H9 (cell line): ENCODE data around the gene IFT52. TPM values are rescaled to one million over a fixed set of nuclear protein-coding genes. Genes with fewer than 3 reads are reported as not detected.

Source experiments
- DNase-seq: peaks from one replicate; pipeline ENCODE4 v3.0.0-alpha.2; 2017
- H2AFZ ChIP-seq: one replicate; pipeline ENCODE4 v1.6.1; 2013; ENCODE audit warnings: mild to moderate bottlenecking, low read length, control low read depth, moderate library complexity
- H2AK5ac ChIP-seq: 2 replicates; pipeline ENCODE4 v1.6.1; 2013; ENCODE audit warnings: low read length, control low read depth, mixed read lengths; ENCODE audit not compliant: insufficient read length
- H2BK120ac ChIP-seq: one replicate; pipeline ENCODE4 v1.6.1; 2013; ENCODE audit warnings: low read depth, mild to moderate bottlenecking, low read length, control low read depth, inconsistent platforms; ENCODE audit not compliant: poor library complexity, severe bottlenecking
- H2BK12ac ChIP-seq: 2 replicates; pipeline ENCODE4 v1.6.1; 2013; ENCODE audit warnings: low read length, control low read depth, mixed read lengths, low read depth; ENCODE audit not compliant: insufficient read length
- H2BK15ac ChIP-seq: 2 replicates; pipeline ENCODE4 v1.6.1; 2013; ENCODE audit warnings: low read depth, low read length, control low read depth
- H2BK20ac ChIP-seq: one replicate; pipeline ENCODE4 v1.6.1; 2013; ENCODE audit warnings: low read depth, mild to moderate bottlenecking, low read length, control low read depth, inconsistent platforms; ENCODE audit not compliant: poor library complexity, severe bottlenecking
- H2BK5ac ChIP-seq: 2 replicates; pipeline ENCODE4 v1.6.1; 2013; ENCODE audit warnings: low read length, control low read depth, mixed read lengths; ENCODE audit not compliant: insufficient read length
- H3K14ac ChIP-seq: 2 replicates; pipeline ENCODE4 v1.6.1; 2013; ENCODE audit warnings: low read length, control low read depth; ENCODE audit not compliant: insufficient read depth
- H3K18ac ChIP-seq: 2 replicates; pipeline ENCODE4 v1.6.1; 2013; ENCODE audit warnings: low read depth, mild to moderate bottlenecking, mixed read lengths, low read length, control low read depth; ENCODE audit not compliant: insufficient read length
- H3K23ac ChIP-seq: 2 replicates; pipeline ENCODE4 v1.6.1; 2013; ENCODE audit warnings: low read length, control low read depth, mixed read lengths, low read depth; ENCODE audit not compliant: insufficient read length
- H3K23me2 ChIP-seq: 2 replicates; pipeline ENCODE4 v1.6.1; 2013; ENCODE audit warnings: low read depth, mild to moderate bottlenecking, mixed read lengths, low read length, control low read depth; ENCODE audit not compliant: insufficient read length, poor library complexity, severe bottlenecking
- H3K27ac ChIP-seq: 2 replicates; pipeline ENCODE4 v1.5.1; 2013; ENCODE audit warnings: low read length, control low read depth, mixed read lengths, low read depth; ENCODE audit not compliant: insufficient read length
- H3K27me3 ChIP-seq: 2 replicates; pipeline ENCODE4 v1.6.1; 2013; ENCODE audit warnings: low read length, control low read depth, inconsistent platforms; ENCODE audit not compliant: insufficient read depth
- H3K4ac ChIP-seq: 2 replicates; pipeline ENCODE4 v1.6.1; 2013; ENCODE audit warnings: low read depth, mild to moderate bottlenecking, control low read depth, inconsistent platforms, low read length, moderate library complexity
- H3K4me1 ChIP-seq: 2 replicates; pipeline ENCODE4 v1.6.1; 2013; ENCODE audit warnings: low read length, control low read depth, inconsistent platforms; ENCODE audit not compliant: insufficient read depth
- H3K4me2 ChIP-seq: 2 replicates; pipeline ENCODE4 v1.6.1; 2013; ENCODE audit warnings: low read length, control low read depth, mixed read lengths; ENCODE audit not compliant: insufficient read length, insufficient read depth
- H3K56ac ChIP-seq: 2 replicates; pipeline ENCODE4 v1.6.1; 2013; ENCODE audit warnings: low read depth, mild to moderate bottlenecking, mixed read lengths, low read length, control low read depth; ENCODE audit not compliant: insufficient read length
- H3K79me1 ChIP-seq: 2 replicates; pipeline ENCODE4 v1.6.1; 2013; ENCODE audit warnings: low read depth, mild to moderate bottlenecking, moderate library complexity, low read length, control low read depth, inconsistent platforms; ENCODE audit not compliant: insufficient read depth, poor library complexity, severe bottlenecking
- H3K79me2 ChIP-seq: 2 replicates; pipeline ENCODE4 v1.6.1; 2013; ENCODE audit warnings: low read length, control low read depth, inconsistent platforms; ENCODE audit not compliant: insufficient read depth
- H3K9ac ChIP-seq: 2 replicates; pipeline ENCODE4 v1.6.1; 2013; ENCODE audit warnings: low read length, control low read depth, mixed read lengths; ENCODE audit not compliant: insufficient read length; ENCODE audit errors: extremely low read depth
- H3K9me3 ChIP-seq: one replicate; pipeline ENCODE4 v1.6.1; 2013; ENCODE audit warnings: low read depth, low read length, inconsistent platforms; ENCODE audit not compliant: control insufficient read depth
- H3T11ph ChIP-seq: one replicate; pipeline ENCODE4 v1.6.1; 2013; ENCODE audit warnings: mild to moderate bottlenecking, low read length, control low read depth, inconsistent platforms
- H4K20me1 ChIP-seq: one replicate; pipeline ENCODE4 v1.6.1; 2013; ENCODE audit not compliant: control insufficient read depth, insufficient read length, insufficient read depth
- H4K5ac ChIP-seq: 2 replicates; pipeline ENCODE4 v1.6.1; 2013; ENCODE audit warnings: low read depth, mild to moderate bottlenecking, mixed read lengths, low read length, control low read depth; ENCODE audit not compliant: insufficient read length
- H4K8ac ChIP-seq: replicated peaks from 2 replicates; pipeline ENCODE4 v1.6.1; 2013; ENCODE audit warnings: low read length, control low read depth, mixed read lengths, low read depth; ENCODE audit not compliant: insufficient read length
- H4K91ac ChIP-seq: 2 replicates; pipeline ENCODE4 v1.6.1; 2013; ENCODE audit warnings: low read depth, mild to moderate bottlenecking, moderate library complexity, mixed read lengths, low read length, control low read depth; ENCODE audit not compliant: insufficient read length
- H3K27ac Mint-ChIP-seq, 3 experiments: 2 replicates in 2 of 3; 3 replicates in 1 of 3; pipeline ENCODE4 v1.8.0; 2020 to 2021; ENCODE audit warnings: mixed read lengths in 3 of 3, mild to moderate bottlenecking in 1 of 3, moderate library complexity in 1 of 3
- H3K27me3 Mint-ChIP-seq: 2 replicates; pipeline ENCODE4 v1.8.0; 2021; ENCODE audit warnings: low read depth, mild to moderate bottlenecking, moderate library complexity, mixed read lengths
- H3K36me3 Mint-ChIP-seq, 3 experiments: 2 replicates in 2 of 3; 3 replicates in 1 of 3; pipeline ENCODE4 v1.8.0; 2020 to 2021; ENCODE audit warnings: low read depth in 3 of 3, mixed read lengths in 3 of 3; ENCODE audit not compliant: insufficient read depth in 1 of 3
- H3K4me1 Mint-ChIP-seq, 2 experiments: 2 replicates each; pipeline ENCODE4 v1.8.0; 2020; ENCODE audit warnings: mixed read lengths in 2 of 2
- H3K4me3 Mint-ChIP-seq, 2 experiments: 2 replicates in 1 of 2; 3 replicates in 1 of 2; pipeline ENCODE4 v1.8.0; 2020 to 2021; ENCODE audit warnings: mild to moderate bottlenecking in 2 of 2, mixed read lengths in 2 of 2, moderate library complexity in 1 of 2
- H3K9me3 Mint-ChIP-seq, 2 experiments: 2 replicates in 1 of 2; 3 replicates in 1 of 2; pipeline ENCODE4 v1.8.0; 2020; ENCODE audit warnings: mild to moderate bottlenecking in 2 of 2, mixed read lengths in 2 of 2, moderate library complexity in 1 of 2
- CTCF ChIP-seq: fragments of 200-600 bp; sonication (generic); conservative IDR thresholded peaks from 3 replicates; pipeline ENCODE4 v1.8.0; 2021; ENCODE audit warnings: antibody characterized with exemption, mild to moderate bottlenecking
- WGBS: extraction: QIAGEN DNeasy Blood & Tissue Kit; methylation state at CpG from one replicate; pipeline ENCODE4 v1.1.7; 2013; ENCODE audit warnings: missing lambda C conversion rate, low lambda C conversion rate, mixed read lengths; ENCODE audit not compliant: insufficient read length; ENCODE audit errors: extremely low coverage; 5-methylcytosine and 5-hydroxymethylcytosine counted together
- total RNA-seq: library from RNA; stranded (reverse); gene quantifications from 2 replicates; pipeline ENCODE4 v1.2.1, GENCODE V29; 2021

IFT52 gene
- total RNA-seq, 1 experiment from 2014 or later = 44.5 TPM

- Mint-ChIP-seq H3K4me1 (no peaks in the 10 kb centered on the region), H3K27me3 (no peaks in the 10 kb centered on the region), H3K27ac (no peak overlapping the region), H3K9me3 (peaks cover 10 to 14% of the 10 kb centered on the region in 2 experiments), H3K36me3 (peaks cover 21 to 47% (median 43%) of the 10 kb centered on the region in 3 experiments), H3K4me3 (no peak overlapping the region)
- no peaks in the 10 kb centered on the region for H3K27me3 ChIP-seq
- no peak overlapping the region for H2BK20ac ChIP-seq
- H4K5ac ChIP-seq = no peak overlapping the region
- no peak overlapping the region for H4K8ac ChIP-seq
- H3K4me1 ChIP-seq = no peaks in the 10 kb centered on the region
- no peak overlapping the region for H2AK5ac ChIP-seq
- no peak overlapping the region for H3K18ac ChIP-seq
- no peak overlapping the region for H2BK12ac ChIP-seq
- H3K4ac ChIP-seq = no peak overlapping the region
- H3K4me2 ChIP-seq = no peak overlapping the region
- H2BK120ac ChIP-seq = no peak overlapping the region
- TF ChIP-seq CTCF = no peak
- no peaks in the 10 kb centered on the region for H3K9me3 ChIP-seq
- H2BK5ac ChIP-seq = no peak overlapping the region
- H3K79me2 ChIP-seq = no peaks in the 10 kb centered on the region
- H2AFZ ChIP-seq = no peak overlapping the region
- no peak overlapping the region for H3K23ac ChIP-seq
- no peak overlapping the region for H3K27ac ChIP-seq
- DNase-seq = no peak
- H3K9ac ChIP-seq = no peak overlapping the region
- H4K91ac ChIP-seq = no peak overlapping the region
- WGBS = no CpG with 5 or more reads among the region's 5 CpGs
- H3K14ac ChIP-seq = no peak overlapping the region
- H3K56ac ChIP-seq = no peak overlapping the region
- no peak overlapping the region for H2BK15ac ChIP-seq
- no peaks in the 10 kb centered on the region for H4K20me1 ChIP-seq
- H3T11ph ChIP-seq = no peak overlapping the region
- H3K79me1 ChIP-seq = no peaks in the 10 kb centered on the region
- no peaks in the 10 kb centered on the region for H3K23me2 ChIP-seq
These were observed 47.6 kb upstream of the IFT52 start for GRCh38 chr20:43543138-43543537.
